Measurements from ENCODE around the gene BPIFB4. TPM values are rescaled to one million over a fixed set of nuclear protein-coding genes. Genes with fewer than 3 reads are reported as not detected.
"Not testable (repeated sequence)": the region's sequence is repeated elsewhere in the genome, so short reads cannot be mapped to it uniquely, and the experiment has no call there.

The BPIFB4 gene
- total RNA-seq, 2 experiments from 2014 or later, result not detected

DNA sequence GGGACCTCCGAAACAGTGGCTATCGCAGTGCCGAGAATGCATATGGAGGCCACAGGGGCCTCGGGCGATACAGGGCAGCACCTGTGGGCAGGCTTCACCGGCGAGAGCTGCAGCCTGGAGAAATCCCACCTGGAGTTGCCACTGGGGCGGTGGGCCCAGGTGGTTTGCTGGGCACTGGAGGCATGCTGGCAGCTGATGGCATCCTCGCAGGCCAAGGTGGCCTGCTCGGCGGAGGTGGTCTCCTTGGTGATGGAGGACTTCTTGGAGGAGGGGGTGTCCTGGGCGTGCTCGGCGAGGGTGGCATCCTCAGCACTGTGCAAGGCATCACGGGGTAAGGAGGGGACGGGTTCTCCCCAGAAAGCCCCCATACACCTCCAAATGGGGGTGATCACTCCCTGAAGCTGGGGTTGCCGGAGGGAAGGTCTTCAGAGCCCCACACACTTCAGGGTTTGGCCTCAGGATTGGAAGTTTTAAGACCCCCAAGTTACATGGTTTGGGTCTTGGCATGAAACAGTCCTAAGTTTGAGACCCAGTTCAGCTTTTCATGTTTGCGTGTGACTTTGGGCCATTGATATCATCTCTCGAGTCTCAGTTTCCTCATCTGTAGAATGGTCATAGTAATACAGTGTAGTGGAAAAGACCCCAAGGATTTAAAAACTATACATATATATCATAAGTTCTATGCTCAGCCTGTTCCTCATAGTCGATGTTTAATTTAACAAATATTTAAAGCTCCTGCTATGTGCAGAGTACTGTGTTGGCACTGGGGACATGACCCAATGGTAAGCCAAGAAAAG is 4.3 kb downstream of the BPIFB4 start:
- Mint-ChIP-seq H3K4me3 (no peak overlapping the region), H3K9me3 (no peaks in the 10 kb centered on the region), H3K4me1 (no peaks in the 10 kb centered on the region), H3K27ac (no peak overlapping the region), H3K27me3 (peaks cover 5% of the 10 kb centered on the region), H3K36me3 (no peaks in the 10 kb centered on the region)
- DNase-seq (no peak), ATAC-seq (ENCODE audit: low read depth) (no peak)
- POLR2A ChIA-PET, result no interaction called here

DNA sequence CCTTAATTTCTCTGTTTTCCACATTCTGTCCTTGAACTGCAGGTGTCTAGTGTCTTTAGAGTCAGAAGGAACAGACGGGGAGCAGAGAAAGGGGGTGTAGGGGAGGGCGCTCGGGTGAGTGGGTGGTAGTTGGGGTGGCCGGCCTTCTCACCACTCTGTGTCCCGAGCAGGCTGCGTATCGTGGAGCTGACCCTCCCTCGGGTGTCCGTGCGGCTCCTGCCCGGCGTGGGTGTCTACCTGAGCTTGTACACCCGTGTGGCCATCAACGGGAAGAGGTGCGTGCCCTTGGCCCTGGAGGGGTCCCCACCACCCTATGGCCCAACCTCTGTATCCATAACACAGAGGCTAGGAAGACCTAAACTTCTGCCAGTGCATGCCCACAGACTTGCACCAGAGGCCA is 5.3 kb downstream of the BPIFB4 start:
- H3K27me3 Mint-ChIP-seq, result peaks cover 5% of the 10 kb centered on the region
- H3K36me3 Mint-ChIP-seq, result no peaks in the 10 kb centered on the region
- no peak for ATAC-seq (ENCODE audit: low read depth)
- H3K27ac Mint-ChIP-seq, result no peak overlapping the region
- no peaks in the 10 kb centered on the region for H3K9me3 Mint-ChIP-seq
- DNase-seq, result no peak
- no peaks in the 10 kb centered on the region for H3K4me1 Mint-ChIP-seq
- no peak overlapping the region for H3K4me3 Mint-ChIP-seq
- POLR2A ChIA-PET, result no interaction called here

DNA sequence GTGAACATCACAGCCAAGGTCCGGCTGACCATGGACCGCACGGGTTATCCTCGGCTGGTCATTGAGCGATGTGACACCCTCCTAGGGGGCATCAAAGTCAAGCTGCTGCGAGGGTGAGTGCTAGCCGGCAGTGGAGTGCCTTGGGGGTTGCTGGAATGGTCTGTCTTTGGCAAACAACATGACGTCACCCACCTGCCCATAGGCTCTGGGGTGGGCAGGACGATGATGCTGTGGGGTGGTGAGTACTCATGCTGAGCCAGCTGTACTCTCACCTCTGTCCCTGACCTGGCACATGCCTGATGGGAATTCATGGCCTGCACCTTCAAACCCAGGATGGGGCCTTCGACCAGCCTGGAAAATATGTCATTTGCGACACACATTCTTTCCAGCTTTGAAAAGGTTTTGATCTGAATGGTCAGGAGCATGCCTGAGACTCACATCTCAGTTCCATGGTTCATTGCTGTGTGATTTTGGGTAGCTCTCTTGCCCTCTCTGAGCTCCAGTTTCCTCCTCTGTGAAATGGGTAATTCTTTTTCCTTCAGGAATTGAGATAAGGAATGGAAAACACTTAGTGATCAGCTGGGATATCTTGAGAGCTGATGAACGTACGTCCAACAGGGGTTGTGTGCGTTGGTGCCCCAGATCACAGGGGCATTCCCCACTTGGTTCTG is 6.7 kb downstream of the BPIFB4 start:
- no peaks in the 10 kb centered on the region for H3K9me3 Mint-ChIP-seq
- POLR2A ChIA-PET, result no interaction called here
- no peak for DNase-seq
- no peaks in the 10 kb centered on the region for H3K36me3 Mint-ChIP-seq
- no peak overlapping the region for H3K4me3 Mint-ChIP-seq
- no peak overlapping the region for H3K27ac Mint-ChIP-seq
- H3K4me1 Mint-ChIP-seq, result no peaks in the 10 kb centered on the region
- H3K27me3 Mint-ChIP-seq, result no peaks in the 10 kb centered on the region
- ATAC-seq (ENCODE audit: low read depth), result no peak

DNA sequence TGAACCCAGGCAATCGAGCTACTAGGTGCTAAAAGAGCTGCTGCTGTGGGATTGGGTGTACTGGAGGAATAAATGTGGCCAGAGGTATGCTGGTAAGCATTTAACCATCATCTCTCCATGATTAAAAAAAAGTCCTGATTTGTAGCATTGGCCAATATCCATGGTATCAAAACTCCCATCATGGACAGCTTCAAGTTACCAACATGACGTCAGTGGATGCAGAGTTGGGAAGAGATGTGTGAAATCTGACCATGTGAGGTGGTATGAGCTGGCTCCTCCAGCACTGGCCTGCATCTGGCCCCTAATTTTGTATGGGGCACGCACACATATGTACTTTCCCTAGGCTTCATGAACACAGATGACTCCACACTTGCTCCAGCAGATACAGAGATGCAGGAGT is 11.7 kb downstream of the BPIFB4 start:
- no peaks in the 10 kb centered on the region for H3K36me3 Mint-ChIP-seq

DNA sequence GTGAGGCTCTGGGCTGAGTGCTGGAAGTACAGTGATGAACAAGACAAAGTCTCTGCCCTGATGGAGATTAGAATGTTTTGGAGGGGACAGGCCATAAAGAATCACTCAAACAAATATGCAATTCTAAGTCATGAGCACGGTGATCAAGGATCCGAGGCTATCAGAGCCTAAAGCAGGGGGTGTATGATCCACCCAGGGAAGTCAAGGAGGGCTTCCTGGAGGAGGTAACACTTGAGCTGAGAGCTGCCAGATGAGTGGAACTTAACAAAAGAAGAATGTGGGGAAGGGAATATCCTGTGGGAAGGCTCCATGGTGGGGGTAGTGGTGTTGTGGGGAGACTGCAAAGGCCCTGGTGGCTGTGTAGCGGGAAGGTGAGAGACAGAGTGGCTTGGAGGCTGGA is 12.2 kb downstream of the BPIFB4 start:
- H3K4me1 Mint-ChIP-seq, result peaks cover 2% of the 10 kb centered on the region
- H3K27ac Mint-ChIP-seq, result no peak overlapping the region
- POLR2A ChIA-PET, result no interaction called here

More for the DNA sequence above, 11.7 kb downstream of the BPIFB4 start:
- Mint-ChIP-seq H3K27ac (no peak overlapping the region), H3K4me1 (peaks cover 2% of the 10 kb centered on the region), H3K27me3 (no peaks in the 10 kb centered on the region), H3K4me3 (no peak overlapping the region), H3K9me3 (no peaks in the 10 kb centered on the region)
- POLR2A ChIA-PET, result no interaction called here
- DNase-seq (no peak), ATAC-seq (ENCODE audit: low read depth) (no peak)

DNA sequence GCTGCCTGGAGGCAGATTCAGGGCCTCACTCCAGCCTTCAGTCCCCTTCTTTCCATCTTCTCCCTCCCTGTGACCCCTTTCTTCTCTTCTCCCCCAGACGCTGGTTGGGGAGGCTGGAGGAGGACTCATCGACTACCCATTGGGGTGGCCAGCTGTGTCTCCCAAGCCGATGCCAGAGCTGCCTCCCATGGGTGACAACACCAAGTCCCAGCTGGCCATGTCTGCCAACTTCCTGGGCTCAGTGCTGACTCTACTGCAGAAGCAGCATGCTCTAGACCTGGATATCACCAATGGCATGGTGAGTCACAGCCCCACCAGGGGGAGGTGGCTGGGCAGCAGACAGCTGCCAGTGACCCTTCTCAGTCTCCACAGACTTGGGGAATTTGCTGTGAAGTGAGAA is 12.9 kb downstream of the BPIFB4 start:
- ATAC-seq (ENCODE audit: low read depth), result no peak
- Mint-ChIP-seq H3K9me3 (no peaks in the 10 kb centered on the region), H3K27ac (no peak overlapping the region), H3K4me1 (peaks cover 2% of the 10 kb centered on the region), H3K36me3 (no peaks in the 10 kb centered on the region), H3K4me3 (no peak overlapping the region), H3K27me3 (no peaks in the 10 kb centered on the region)
- POLR2A ChIA-PET, result no interaction called here
- DNase-seq, result no peak

More for the DNA sequence above, 12.2 kb downstream of the BPIFB4 start:
- Mint-ChIP-seq H3K9me3 (no peaks in the 10 kb centered on the region), H3K4me3 (no peak overlapping the region), H3K36me3 (no peaks in the 10 kb centered on the region), H3K27me3 (no peaks in the 10 kb centered on the region)
- DNase-seq (no peak), ATAC-seq (ENCODE audit: low read depth) (no peak)

DNA sequence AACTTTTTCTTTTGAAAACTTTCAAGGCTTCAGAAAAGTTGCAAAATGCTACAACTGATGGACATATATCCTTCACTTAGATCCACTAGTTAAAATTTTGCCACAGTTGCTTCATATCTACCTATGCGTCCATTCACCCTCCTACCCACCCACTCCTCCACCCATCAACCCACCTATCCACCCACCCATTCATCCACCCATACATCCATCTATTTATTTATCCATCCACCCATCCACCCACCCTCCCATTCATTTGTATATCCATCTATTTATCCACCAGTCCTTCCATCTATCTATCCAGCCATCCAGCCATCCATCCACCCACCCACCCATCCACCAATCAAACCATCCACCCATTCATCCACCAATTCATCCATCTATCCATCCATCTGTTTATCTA is 13.6 kb downstream of the BPIFB4 start:
- POLR2A ChIA-PET, result no interaction called here
- H3K36me3 Mint-ChIP-seq, result no peaks in the 10 kb centered on the region
- no peaks in the 10 kb centered on the region for H3K9me3 Mint-ChIP-seq
- peaks cover 2% of the 10 kb centered on the region for H3K4me1 Mint-ChIP-seq
- no peak overlapping the region for H3K27ac Mint-ChIP-seq
- ATAC-seq (ENCODE audit: low read depth) (no peak), DNase-seq (no peak)
- H3K4me3 Mint-ChIP-seq, result no peak overlapping the region
- no peaks in the 10 kb centered on the region for H3K27me3 Mint-ChIP-seq

DNA sequence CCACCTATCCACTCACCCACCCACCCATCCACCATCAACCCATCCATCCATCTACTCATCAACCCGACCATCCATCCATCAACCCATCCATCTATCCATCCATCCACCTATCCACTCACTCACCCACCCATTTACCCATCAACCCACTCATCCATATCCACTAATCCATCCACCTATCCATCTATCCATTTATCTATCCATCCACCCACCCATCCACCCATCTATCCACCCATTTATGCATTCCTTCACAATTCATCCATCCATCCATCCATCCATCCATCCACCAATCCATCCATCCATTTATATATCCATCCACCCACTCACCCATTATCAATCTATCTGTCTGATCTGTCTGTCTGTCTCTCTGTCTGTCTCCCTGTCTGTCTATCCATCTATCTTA is 14.1 kb downstream of the BPIFB4 start:
- no peak overlapping the region for H3K4me3 Mint-ChIP-seq
- DNase-seq, result no peak
- H3K9me3 Mint-ChIP-seq, result no peaks in the 10 kb centered on the region
- ATAC-seq (ENCODE audit: low read depth), result no peak
- H3K27ac Mint-ChIP-seq, result no peak overlapping the region
- peaks cover 2% of the 10 kb centered on the region for H3K4me1 Mint-ChIP-seq
- no peaks in the 10 kb centered on the region for H3K36me3 Mint-ChIP-seq
- H3K27me3 Mint-ChIP-seq, result no peaks in the 10 kb centered on the region
- POLR2A ChIA-PET, result no interaction called here

DNA sequence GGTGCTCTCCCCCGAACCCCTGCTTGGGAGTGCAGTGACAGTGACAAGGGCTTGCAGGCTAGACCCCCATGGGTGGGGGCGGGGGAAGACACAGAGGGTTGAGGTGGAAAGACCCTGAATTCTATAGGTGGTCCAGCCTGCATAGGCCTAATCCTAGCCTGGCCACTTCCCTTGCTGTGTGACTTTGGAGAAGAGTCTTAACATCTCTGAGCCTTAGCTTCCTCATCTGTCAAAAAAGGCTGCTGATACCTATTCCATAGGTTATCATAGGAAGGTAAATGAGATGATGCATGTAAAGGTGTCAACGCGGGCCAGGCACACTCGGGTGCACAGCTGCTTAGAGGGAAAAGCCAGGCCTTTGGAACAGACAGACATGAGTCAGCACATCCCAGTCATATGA is 15.8 kb downstream of the BPIFB4 start:
- H3K4me3 Mint-ChIP-seq, result no peak overlapping the region

DNA sequence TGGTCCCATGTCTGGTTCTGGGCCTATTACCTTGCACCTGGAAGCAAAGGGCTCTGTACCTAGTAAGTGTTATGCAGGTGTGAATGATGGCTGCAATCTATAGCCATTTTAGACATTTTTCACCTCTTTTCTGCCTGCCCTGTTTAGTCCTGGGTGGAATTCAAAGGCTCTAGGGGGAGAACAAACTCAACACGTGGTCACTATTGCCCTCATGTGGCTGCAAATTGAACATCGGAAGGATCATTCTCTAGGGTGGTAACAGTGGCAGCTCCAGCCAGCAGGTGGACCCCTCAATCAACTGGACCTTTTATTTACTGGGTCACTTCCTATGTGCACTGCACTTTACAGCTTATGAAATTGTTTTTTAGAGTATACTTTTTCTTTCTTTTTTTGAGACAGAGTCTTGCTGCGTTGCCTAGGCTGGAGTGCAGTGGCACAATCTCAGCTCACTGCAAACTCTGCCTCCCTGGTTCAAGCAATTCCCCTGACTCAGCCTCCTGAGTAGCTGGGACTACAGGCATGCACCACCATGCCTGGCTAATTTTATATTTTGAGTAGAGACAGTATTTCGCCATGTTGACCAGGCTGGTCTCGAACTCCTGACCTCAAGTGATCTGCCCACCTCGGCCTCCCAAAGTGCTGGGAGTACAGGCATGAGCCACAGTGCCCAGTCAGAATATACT is 16.6 kb downstream of the BPIFB4 start:
- not testable (repeated sequence) for H3K36me3 Mint-ChIP-seq, H3K9me3 Mint-ChIP-seq, H3K4me1 Mint-ChIP-seq, H3K27ac Mint-ChIP-seq, H3K27me3 Mint-ChIP-seq, H3K4me3 Mint-ChIP-seq
- POLR2A ChIA-PET, result interaction anchor here (0.5 to 1.5 kb wide), 2 partner anchors 115 to 194 kb away, joined by 3 to 4 read pairs; no protein-coding TSS in a partner anchor
- ATAC-seq (ENCODE audit: low read depth) (peak; percentile 85), DNase-seq (peak; percentile 50)

More for the DNA sequence above, 15.8 kb downstream of the BPIFB4 start:
- Mint-ChIP-seq H3K4me1 (peaks cover 2% of the 10 kb centered on the region), H3K27me3 (no peaks in the 10 kb centered on the region), H3K9me3 (no peaks in the 10 kb centered on the region), H3K27ac (no peak overlapping the region), H3K36me3 (no peaks in the 10 kb centered on the region)
- POLR2A ChIA-PET, result no interaction called here
- ATAC-seq (ENCODE audit: low read depth), result no peak
- DNase-seq, result no peak

DNA sequence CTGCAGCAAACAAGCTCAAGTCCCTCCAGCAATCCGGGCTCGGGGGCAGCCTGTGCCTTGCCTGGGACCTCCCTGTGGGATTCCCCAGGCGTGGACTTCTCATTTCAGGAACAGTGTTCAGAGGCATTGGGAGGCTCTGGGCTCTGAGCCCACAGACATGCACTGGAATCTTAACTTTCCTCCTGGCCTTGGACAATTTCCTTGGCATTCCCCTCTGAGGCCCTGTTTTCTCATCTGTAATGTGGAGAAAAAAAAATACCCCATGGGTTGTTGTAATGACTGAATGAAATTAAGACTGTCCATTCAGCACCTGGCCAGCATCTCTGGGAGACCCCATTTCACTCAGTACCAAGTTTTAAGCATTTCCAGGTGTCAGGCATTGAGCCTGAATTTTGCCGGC is 17.6 kb downstream of the BPIFB4 start:
- Mint-ChIP-seq H3K9me3 (no peaks in the 10 kb centered on the region), H3K36me3 (no peaks in the 10 kb centered on the region), H3K4me1 (peaks cover 2% of the 10 kb centered on the region), H3K27me3 (no peaks in the 10 kb centered on the region), H3K27ac (no peak overlapping the region), H3K4me3 (no peak overlapping the region)
- DNase-seq (no peak), ATAC-seq (ENCODE audit: low read depth) (no peak)
- POLR2A ChIA-PET, result interaction anchor here (1.5 kb wide), 1 partner anchor 195 kb away, joined by 3 read pairs; no protein-coding TSS in a partner anchor

DNA sequence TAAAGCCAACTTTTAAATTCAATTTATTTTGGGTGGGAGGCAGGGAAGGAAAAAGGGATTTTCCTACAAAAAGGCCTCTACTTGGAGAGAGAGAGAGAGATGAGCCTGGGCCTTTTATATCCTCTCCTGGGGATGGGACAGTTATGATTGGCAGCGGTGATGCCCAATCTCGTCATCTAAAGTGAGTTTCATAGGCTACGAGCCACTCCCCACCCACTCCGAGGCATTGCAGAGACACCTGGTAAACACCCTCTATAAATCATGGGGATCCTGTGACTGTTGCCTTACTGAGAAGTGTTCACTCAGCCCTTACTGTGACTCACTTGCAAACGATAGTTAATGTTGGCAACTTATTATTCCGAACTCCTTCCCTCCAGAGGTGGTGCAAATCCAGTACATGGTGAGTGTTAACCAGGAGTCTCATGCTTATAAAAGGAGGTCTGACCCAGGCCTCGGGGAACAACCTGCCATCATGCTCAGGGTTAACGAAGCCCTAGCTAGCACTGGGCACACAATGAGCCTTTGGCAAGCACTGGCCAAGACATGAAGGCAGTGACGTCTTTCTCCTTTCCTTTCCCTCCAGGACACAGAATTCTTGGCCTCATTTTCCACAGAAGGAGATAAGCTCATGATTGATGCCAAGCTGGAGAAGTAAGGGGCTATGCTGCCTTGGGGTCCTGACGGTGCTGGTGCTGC is 20.5 kb downstream of the BPIFB4 start:
- ATAC-seq (ENCODE audit: low read depth) (no peak), DNase-seq (no peak)
- Mint-ChIP-seq H3K27ac (no peak overlapping the region), H3K36me3 (no peaks in the 10 kb centered on the region), H3K27me3 (no peaks in the 10 kb centered on the region), H3K9me3 (no peaks in the 10 kb centered on the region), H3K4me3 (no peak overlapping the region), H3K4me1 (peaks cover 2% of the 10 kb centered on the region)
- POLR2A ChIA-PET, result no interaction called here

DNA sequence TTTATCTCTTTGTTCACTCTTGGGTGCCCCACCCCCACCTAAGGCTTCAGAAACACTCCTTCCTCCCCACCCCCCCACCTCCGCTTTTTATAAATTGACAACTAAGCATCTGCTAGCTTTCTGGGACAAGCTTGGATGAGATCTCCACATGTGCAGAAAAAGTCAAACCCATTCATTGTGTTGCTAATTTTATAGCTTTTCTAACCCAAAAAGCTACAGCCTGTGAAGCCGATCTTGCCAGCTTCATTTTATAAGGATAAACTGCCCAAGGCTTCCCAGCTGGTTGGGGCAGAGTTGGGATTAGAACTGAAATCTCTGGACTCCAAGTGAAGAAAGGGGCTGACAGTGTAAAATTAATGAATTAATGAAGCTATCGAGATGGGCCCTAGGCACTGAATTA is 24.1 kb downstream of the BPIFB4 start:
- H3K4me3 Mint-ChIP-seq, result no peak overlapping the region
- DNase-seq, result no peak
- POLR2A ChIA-PET, result no interaction called here

More for the DNA sequence above, 24.1 kb downstream of the BPIFB4 start:
- H3K9me3 Mint-ChIP-seq, result no peaks in the 10 kb centered on the region
- no peak for ATAC-seq (ENCODE audit: low read depth)
- H3K27me3 Mint-ChIP-seq, result no peaks in the 10 kb centered on the region
- H3K27ac Mint-ChIP-seq, result no peak overlapping the region
- H3K36me3 Mint-ChIP-seq, result no peaks in the 10 kb centered on the region
- no peaks in the 10 kb centered on the region for H3K4me1 Mint-ChIP-seq

Data from activated naive CD8-positive, alpha-beta T cell treated with anti-CD3 and anti-CD28 coated beads, Interleukin-2, amount 10 ng/mL, durations not matched to agents 7 days and 5 days (primary cell).